OCI-LY1 (cell line): ENCODE results near the gene CFAP69.

Experiments used
- H2AFZ ChIP-seq: fragments of 200-600 bp; sonication (generic), shearing (Covaris generic); 2 replicates; pipeline ENCODE4 v1.6.0; 2014; ENCODE audit warnings: antibody characterized with exemption, mild to moderate bottlenecking, low read length
- H3F3A ChIP-seq: fragments of 200-600 bp; sonication (generic), shearing (Covaris generic); 2 replicates; pipeline ENCODE4 v1.6.0; 2014; ENCODE audit warnings: mild to moderate bottlenecking, antibody characterized with exemption, low read length, moderate library complexity; ENCODE audit not compliant: insufficient read depth
- H3K27ac ChIP-seq: fragments of 200-600 bp; sonication (generic); 2 replicates; pipeline ENCODE4 v1.5.1; 2014; ENCODE audit warnings: low read length, mixed run types, mild to moderate bottlenecking, low read depth; ENCODE audit not compliant: poor library complexity, severe bottlenecking
- H3K27me3 ChIP-seq: fragments of 200-600 bp; sonication (generic); 2 replicates; pipeline ENCODE4 v1.6.0; 2014; ENCODE audit warnings: antibody characterized with exemption, mild to moderate bottlenecking, low read length, moderate library complexity; ENCODE audit not compliant: insufficient read depth
- H3K36me3 ChIP-seq: fragments of 200-600 bp; sonication (generic); 2 replicates; pipeline ENCODE4 v1.6.1; 2014; ENCODE audit warnings: mild to moderate bottlenecking, antibody characterized with exemption, low read length, moderate library complexity, mixed read lengths; ENCODE audit not compliant: insufficient read depth
- H3K4me1 ChIP-seq: fragments of 200-600 bp; sonication (generic); 2 replicates; pipeline ENCODE4 v1.5.1; 2014; ENCODE audit warnings: mild to moderate bottlenecking, low read length, moderate library complexity; ENCODE audit not compliant: insufficient read depth, severe bottlenecking
- H3K4me2 ChIP-seq: fragments of 200-600 bp; sonication (generic), shearing (Covaris generic); 2 replicates; pipeline ENCODE4 v1.6.1; 2014; ENCODE audit warnings: low read length
- H3K4me3 ChIP-seq: fragments of 200-600 bp; sonication (generic); 2 replicates; pipeline ENCODE4 v1.5.1; 2014; ENCODE audit warnings: low read length, low read depth, mild to moderate bottlenecking, mixed read lengths; ENCODE audit not compliant: poor library complexity, severe bottlenecking
- H3K79me2 ChIP-seq: fragments of 200-600 bp; shearing (Covaris generic); 2 replicates; pipeline ENCODE4 v1.6.1; 2016; ENCODE audit warnings: mixed run types, low read length, mixed read lengths; ENCODE audit not compliant: insufficient read depth
- H3K9ac ChIP-seq: fragments of 200-600 bp; sonication (generic), shearing (Covaris generic); 2 replicates; pipeline ENCODE4 v1.6.1; 2014; ENCODE audit warnings: mild to moderate bottlenecking, low read length, mixed read lengths
- H3K9me2 ChIP-seq: fragments of 200-600 bp; sonication (generic), shearing (Covaris generic); 2 replicates; pipeline ENCODE4 v1.6.1; 2014; ENCODE audit warnings: low read depth, mild to moderate bottlenecking, low read length, mixed read lengths
- H3K9me3 ChIP-seq: fragments of 200-600 bp; shearing (Covaris generic); 2 replicates; pipeline ENCODE4 v1.6.1; 2014; ENCODE audit warnings: low read length, mixed read lengths
- H4K20me1 ChIP-seq: fragments of 200-600 bp; sonication (generic), shearing (Covaris generic); 2 replicates; pipeline ENCODE4 v1.6.0; 2016; ENCODE audit warnings: mild to moderate bottlenecking, low read length; ENCODE audit not compliant: insufficient read depth
- CTCF ChIP-seq: fragments of 200-600 bp; sonication (generic), shearing (Covaris generic); IDR thresholded peaks from 2 replicates; pipeline ENCODE4 v1.5.1; 2017; ENCODE audit warnings: mild to moderate bottlenecking, antibody characterized with exemption, low read length, moderate library complexity, mixed read lengths
- EZH2 ChIP-seq: fragments of 200-600 bp; sonication (generic), shearing (Covaris generic); IDR thresholded peaks from 2 replicates; pipeline ENCODE4 v1.8.0; 2017; ENCODE audit warnings: borderline replicate concordance, mixed run types, mild to moderate bottlenecking, antibody characterized with exemption, low read length, moderate library complexity, mixed read lengths

The CFAP69 gene

GRCh38 chr7:90233569-90233968, 11.4 kb upstream of the CFAP69 start:
- Histone ChIP-seq H4K20me1 (no peaks in the 10 kb centered on the region), H3K9me2 (no peaks in the 10 kb centered on the region), H3K9ac (no peak overlapping the region), H3K4me1 (no peaks in the 10 kb centered on the region), H3K79me2 (no peaks in the 10 kb centered on the region), H3F3A (no peaks in the 10 kb centered on the region), H2AFZ (no peak overlapping the region), H3K27me3 (no peaks in the 10 kb centered on the region), H3K36me3 (no peaks in the 10 kb centered on the region), H3K4me2 (no peak overlapping the region), H3K27ac (no peak overlapping the region), H3K9me3 (no peaks in the 10 kb centered on the region), H3K4me3 (no peak overlapping the region)
- TF ChIP-seq CTCF = no peak
- no peak for TF ChIP-seq EZH2

GRCh38 chr7:90236721-90237289, 8.2 kb upstream of the CFAP69 start:
- H3K9ac ChIP-seq = no peak overlapping the region
- H3K9me3 ChIP-seq = no peaks in the 10 kb centered on the region
- TF ChIP-seq EZH2 = no peak
- TF ChIP-seq CTCF = no peak
- no peak overlapping the region for H3K4me2 ChIP-seq
- H3K36me3 ChIP-seq = no peaks in the 10 kb centered on the region
- no peak overlapping the region for H3K4me3 ChIP-seq
- no peak overlapping the region for H2AFZ ChIP-seq
- H3K79me2 ChIP-seq = no peaks in the 10 kb centered on the region
- H3K27ac ChIP-seq = no peak overlapping the region
- H3K27me3 ChIP-seq = no peaks in the 10 kb centered on the region
- no peaks in the 10 kb centered on the region for H4K20me1 ChIP-seq
- H3F3A ChIP-seq = no peaks in the 10 kb centered on the region
- no peaks in the 10 kb centered on the region for H3K9me2 ChIP-seq
- peaks cover 8% of the 10 kb centered on the region for H3K4me1 ChIP-seq

- H3K36me3 ChIP-seq = no peaks in the 10 kb centered on the region
- H2AFZ ChIP-seq = no peak overlapping the region
- H4K20me1 ChIP-seq = no peaks in the 10 kb centered on the region
- no peaks in the 10 kb centered on the region for H3K9me2 ChIP-seq
- H3K4me2 ChIP-seq = no peak overlapping the region
- no peak overlapping the region for H3K9ac ChIP-seq
- no peaks in the 10 kb centered on the region for H3K79me2 ChIP-seq
- H3K9me3 ChIP-seq = no peaks in the 10 kb centered on the region
- no peaks in the 10 kb centered on the region for H3K27me3 ChIP-seq
- no peaks in the 10 kb centered on the region for H3F3A ChIP-seq
- H3K27ac ChIP-seq = no peak overlapping the region
- no peak for TF ChIP-seq CTCF
- no peak for TF ChIP-seq EZH2
- peaks cover 17% of the 10 kb centered on the region for H3K4me1 ChIP-seq
- H3K4me3 ChIP-seq = no peak overlapping the region
Observed at GRCh38 chr7:90238022-90238421, 7.0 kb upstream of the CFAP69 start.
